Measurements from ENCODE around the gene TAS2R41.

DNA sequence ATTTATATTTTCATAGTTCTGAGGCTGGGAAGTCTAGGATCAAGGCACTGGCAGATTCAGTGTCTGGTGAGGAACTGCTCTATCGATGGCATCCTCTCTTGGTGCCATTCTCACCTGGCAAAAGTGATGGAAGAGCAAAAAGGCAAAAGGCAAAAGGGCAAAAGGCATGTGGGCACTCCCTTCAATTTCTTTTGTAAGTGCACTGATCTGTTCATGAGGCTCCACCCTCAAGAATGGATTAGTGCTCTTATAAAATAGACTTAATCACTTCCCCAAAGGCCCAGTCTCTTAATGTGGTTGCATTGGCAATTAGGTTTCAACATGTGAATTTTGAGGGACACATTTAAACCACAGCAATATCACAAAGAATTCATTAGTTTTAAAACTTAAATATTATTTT, 18.3 kb upstream of the TAS2R41 start:
- TF ChIP-seq KLF16 (CRISPR knock-in tag; IDR thresholded peaks at IDR 0.05), result no peak
- TF ChIP-seq, protein P1, sequence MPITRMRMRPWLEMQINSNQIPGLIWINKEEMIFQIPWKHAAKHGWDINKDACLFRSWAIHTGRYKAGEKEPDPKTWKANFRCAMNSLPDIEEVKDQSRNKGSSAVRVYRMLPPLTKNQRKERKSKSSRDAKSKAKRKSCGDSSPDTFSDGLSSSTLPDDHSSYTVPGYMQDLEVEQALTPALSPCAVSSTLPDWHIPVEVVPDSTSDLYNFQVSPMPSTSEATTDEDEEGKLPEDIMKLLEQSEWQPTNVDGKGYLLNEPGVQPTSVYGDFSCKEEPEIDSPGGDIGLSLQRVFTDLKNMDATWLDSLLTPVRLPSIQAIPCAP (CRISPR knock-in tag; IDR thresholded peaks at IDR 0.05; ENCODE audit: low read depth), result no peak
- TF ChIP-seq, protein P2, sequence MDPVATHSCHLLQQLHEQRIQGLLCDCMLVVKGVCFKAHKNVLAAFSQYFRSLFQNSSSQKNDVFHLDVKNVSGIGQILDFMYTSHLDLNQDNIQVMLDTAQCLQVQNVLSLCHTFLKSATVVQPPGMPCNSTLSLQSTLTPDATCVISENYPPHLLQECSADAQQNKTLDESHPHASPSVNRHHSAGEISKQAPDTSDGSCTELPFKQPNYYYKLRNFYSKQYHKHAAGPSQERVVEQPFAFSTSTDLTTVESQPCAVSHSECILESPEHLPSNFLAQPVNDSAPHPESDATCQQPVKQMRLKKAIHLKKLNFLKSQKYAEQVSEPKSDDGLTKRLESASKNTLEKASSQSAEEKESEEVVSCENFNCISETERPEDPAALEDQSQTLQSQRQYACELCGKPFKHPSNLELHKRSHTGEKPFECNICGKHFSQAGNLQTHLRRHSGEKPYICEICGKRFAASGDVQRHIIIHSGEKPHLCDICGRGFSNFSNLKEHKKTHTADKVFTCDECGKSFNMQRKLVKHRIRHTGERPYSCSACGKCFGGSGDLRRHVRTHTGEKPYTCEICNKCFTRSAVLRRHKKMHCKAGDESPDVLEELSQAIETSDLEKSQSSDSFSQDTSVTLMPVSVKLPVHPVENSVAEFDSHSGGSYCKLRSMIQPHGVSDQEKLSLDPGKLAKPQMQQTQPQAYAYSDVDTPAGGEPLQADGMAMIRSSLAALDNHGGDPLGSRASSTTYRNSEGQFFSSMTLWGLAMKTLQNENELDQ (CRISPR knock-in tag; IDR thresholded peaks at IDR 0.05; ENCODE audit: borderline replicate concordance), result no peak
- TF ChIP-seq, protein P3, sequence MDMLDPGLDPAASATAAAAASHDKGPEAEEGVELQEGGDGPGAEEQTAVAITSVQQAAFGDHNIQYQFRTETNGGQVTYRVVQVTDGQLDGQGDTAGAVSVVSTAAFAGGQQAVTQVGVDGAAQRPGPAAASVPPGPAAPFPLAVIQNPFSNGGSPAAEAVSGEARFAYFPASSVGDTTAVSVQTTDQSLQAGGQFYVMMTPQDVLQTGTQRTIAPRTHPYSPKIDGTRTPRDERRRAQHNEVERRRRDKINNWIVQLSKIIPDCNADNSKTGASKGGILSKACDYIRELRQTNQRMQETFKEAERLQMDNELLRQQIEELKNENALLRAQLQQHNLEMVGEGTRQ (IDR thresholded peaks at IDR 0.05; ENCODE audit: low read depth, low read length), result no peak
- TF ChIP-seq, protein P3 (CRISPR knock-in tag; IDR thresholded peaks at IDR 0.05; ENCODE audit: borderline replicate concordance), result no peak
- TF ChIP-seq BRCA1 (CRISPR knock-in tag; IDR thresholded peaks at IDR 0.05), result no peak
- no peak for TF ChIP-seq EHMT2 (IDR thresholded peaks at IDR 0.05; ENCODE audit: borderline replicate concordance, low read depth, low read length)
- no peak for TF ChIP-seq ZNF75D (CRISPR knock-in tag; IDR thresholded peaks at IDR 0.05; ENCODE audit: borderline replicate concordance)
- TF ChIP-seq NAIF1 (CRISPR knock-in tag; IDR thresholded peaks at IDR 0.05; ENCODE audit: borderline replicate concordance), result no peak
- TF ChIP-seq CHD2 (IDR thresholded peaks at IDR 0.05; ENCODE audit: low read depth, low read length), result no peak
